Aorta (tissue), 5 donors: Measurements from ENCODE around the gene PPP1R27. TPM values are rescaled to one million over a fixed set of nuclear protein-coding genes. Genes with fewer than 3 reads are reported as not detected.

Experiments used
- ATAC-seq: fragments of 200-7000 bp; cut with Tn5 transposase; one replicate; pipeline ENCODE4 v1.9.1; 2022; ENCODE audit warnings: moderate library complexity; ENCODE audit not compliant: low FRiP score
- DNase-seq, 2 donors: peaks; one replicate each; pipeline ENCODE4 v3.0.0-alpha.2; 2020
- H3K27ac ChIP-seq, 2 donors: one replicate each; pipeline ENCODE4 v1.5.1; 2013; ENCODE audit warnings: low read length in 2 of 2, mild to moderate bottlenecking in 2 of 2, moderate library complexity in 2 of 2, control low read depth in 1 of 2, inconsistent platforms in 1 of 2, low read depth in 1 of 2
- H3K27me3 ChIP-seq, 2 donors: one replicate each; pipeline ENCODE4 v1.6.1; 2013; ENCODE audit warnings: control low read depth in 1 of 2, low read length in 1 of 2, mild to moderate bottlenecking in 1 of 2, moderate library complexity in 1 of 2; ENCODE audit not compliant: insufficient read depth in 2 of 2, control insufficient read depth in 1 of 2
- H3K36me3 ChIP-seq, 2 donors: one replicate each; pipeline ENCODE4 v1.6.1; 2013; ENCODE audit warnings: control low read depth in 1 of 2, low read length in 1 of 2, mild to moderate bottlenecking in 1 of 2; ENCODE audit not compliant: insufficient read depth in 2 of 2, control insufficient read depth in 1 of 2
- H3K4me1 ChIP-seq, 2 donors: one replicate each; pipeline ENCODE4 v1.6.1; 2013; ENCODE audit warnings: low read length in 2 of 2, control low read depth in 1 of 2, mild to moderate bottlenecking in 1 of 2, moderate library complexity in 1 of 2; ENCODE audit not compliant: insufficient read depth in 2 of 2, control insufficient read depth in 1 of 2
- H3K4me3 ChIP-seq, 2 donors: one replicate each; pipeline ENCODE4 v1.5.1; 2013; ENCODE audit warnings: low read length in 2 of 2, control low read depth in 1 of 2, mild to moderate bottlenecking in 1 of 2
- H3K9me3 ChIP-seq: one replicate; pipeline ENCODE4 v1.6.1; 2013; ENCODE audit warnings: mild to moderate bottlenecking, low read length; ENCODE audit not compliant: control insufficient read depth
- WGBS, 2 donors: extraction: QIAGEN DNeasy Blood & Tissue Kit; methylation state at CpG; one replicate each; pipeline ENCODE4 v1.1.7; 2013; 5-methylcytosine and 5-hydroxymethylcytosine counted together
- intact Hi-C, 2 donors: fragments of 100-400 bp; cut with DNase I; formaldehyde crosslinking; loops; one replicate each; pipeline versions ENCODE4 v1.14.2 to v1.15.0; 2022
- polyA plus RNA-seq, 2 donors: library from polyadenylated mRNA; stranded (reverse); fragments of 200-250 nt; gene quantifications; one replicate each; pipeline ENCODE4 v1.2.3, GENCODE V29; 2013
- total RNA-seq, 2 donors: library from RNA; stranded (reverse); fragmentation: NEBNext Ultra II Directional; extraction: Animal tissue kit (Norgen Biotek cat#: 25700); gene quantifications; one replicate each; pipeline ENCODE4 v1.2.1, GENCODE V29; 2021
- donor health status: healthy with polysubstance abuse.
- donor health status: Bipolar disorder and iron deficiency.
- donor health status: DM: no; HTN: no; CAD: no.
- donor health status: DM: no; HTN: no; CAD: no.
- donor health status: DM: yes; HTN: yes; CAD: no.

PPP1R27 gene
- total and polyA plus RNA-seq, 4 donors, result 0.41 TPM; not detected in 3

- no peaks in the 10 kb centered on the region for H3K9me3 ChIP-seq
- no peaks in the 10 kb centered on the region for H3K36me3 ChIP-seq
- no peak overlapping the region for H3K27ac ChIP-seq
- no peaks in the 10 kb centered on the region for H3K4me1 ChIP-seq
- H3K27me3 ChIP-seq, result no peaks in the 10 kb centered on the region
- DNase-seq, result no peak
- no peak overlapping the region for H3K4me3 ChIP-seq
- WGBS, 2 donors, result 89 to 90% methylated on average over 7 to 8 of the region's 8 CpGs
- intact Hi-C loops, result no loop called here
- ATAC-seq, result no peak
These were observed 41.9 kb downstream of the PPP1R27 start for GRCh38 chr17:81792675-81793615.

Other genes with a start within 250 kb of the PPP1R27 start
- gene NPLOC4, start 197.9 kb downstream of the PPP1R27 start, total RNA-seq, result 10 to 100 TPM; 74.4 to 94.3 TPM
- gene NPLOC4, start 197.9 kb downstream of the PPP1R27 start, polyA plus RNA-seq, result 10 to 100 TPM; 26.7 to 66.8 TPM
- gene TSPAN10, start 197.9 kb downstream of the PPP1R27 start, total RNA-seq, result under 1 TPM; 0.29 to 0.66 TPM
- gene TSPAN10, start 197.9 kb downstream of the PPP1R27 start, polyA plus RNA-seq, result under 1 TPM; 0.25 to 0.28 TPM
- under 1 TPM in 1 of 2 donors, not detected in 1; 0.58 TPM for gene PDE6G, start 178.5 kb downstream of the PPP1R27 start, total RNA-seq
- gene PDE6G, start 178.5 kb downstream of the PPP1R27 start, polyA plus RNA-seq, result under 1 TPM in 1 of 2 donors, not detected in 1; 0.43 TPM
- gene OXLD1, start 168.4 kb downstream of the PPP1R27 start, total RNA-seq, result 10 to 100 TPM; 14.0 to 20.0 TPM
- 10 to 100 TPM; 24.8 to 59.3 TPM for gene OXLD1, start 168.4 kb downstream of the PPP1R27 start, polyA plus RNA-seq
- gene CCDC137, start 168.3 kb downstream of the PPP1R27 start, total RNA-seq, result 10 to 100 TPM; 13.0 to 13.4 TPM
- gene CCDC137, start 168.3 kb downstream of the PPP1R27 start, polyA plus RNA-seq, result 10 to 100 TPM in 1 of 2 donors, 1 to 10 TPM in 1; 7.9 to 13.7 TPM
- 10 to 100 TPM; 20.5 to 29.7 TPM for gene ARL16, start 151.3 kb downstream of the PPP1R27 start, total RNA-seq
- 10 to 100 TPM; 38.4 to 87.4 TPM for gene ARL16, start 151.3 kb downstream of the PPP1R27 start, polyA plus RNA-seq
- gene HGS, start 151.0 kb downstream of the PPP1R27 start, total RNA-seq, result 10 to 100 TPM; 88.1 to 88.7 TPM
- gene HGS, start 151.0 kb downstream of the PPP1R27 start, polyA plus RNA-seq, result 100 to 1,000 TPM in 1 of 2 donors, 10 to 100 TPM in 1; 49.1 to 277 TPM
- 10 to 100 TPM; 21.1 to 27.1 TPM for gene MRPL12, start 131.7 kb downstream of the PPP1R27 start, total RNA-seq
- gene MRPL12, start 131.7 kb downstream of the PPP1R27 start, polyA plus RNA-seq, result 10 to 100 TPM; 40.1 to 57.7 TPM
- gene SLC25A10, start 122.8 kb downstream of the PPP1R27 start, total RNA-seq, result 1 to 10 TPM; 2.1 to 3.0 TPM
- gene SLC25A10, start 122.8 kb downstream of the PPP1R27 start, polyA plus RNA-seq, result 1 to 10 TPM; 2.9 to 6.4 TPM
- gene GCGR, start 30.9 kb downstream of the PPP1R27 start, total RNA-seq, result under 1 TPM; 0.39 to 0.63 TPM
- gene GCGR, start 30.9 kb downstream of the PPP1R27 start, polyA plus RNA-seq, result not detected
- gene MCRIP1, start 1.8 kb downstream of the PPP1R27 start, total RNA-seq, result 100 to 1,000 TPM in 1 of 2 donors, 10 to 100 TPM in 1; 93.5 to 105 TPM
- 100 to 1,000 TPM; 158 to 310 TPM for gene MCRIP1, start 1.8 kb downstream of the PPP1R27 start, polyA plus RNA-seq
- gene P4HB, start 25.5 kb upstream of the PPP1R27 start, total RNA-seq, result 100 to 1,000 TPM; 407 to 436 TPM
- gene P4HB, start 25.5 kb upstream of the PPP1R27 start, polyA plus RNA-seq, result 100 to 1,000 TPM; 275 to 537 TPM
- 100 to 1,000 TPM; 303 to 422 TPM for gene ARHGDIA, start 36.3 kb upstream of the PPP1R27 start, total RNA-seq
- 100 to 1,000 TPM; 163 to 310 TPM for gene ARHGDIA, start 36.3 kb upstream of the PPP1R27 start, polyA plus RNA-seq
- 10 to 100 TPM; 38.6 to 43.3 TPM for gene ALYREF, start 56.5 kb upstream of the PPP1R27 start, total RNA-seq
- 10 to 100 TPM; 29.7 to 36.1 TPM for gene ALYREF, start 56.5 kb upstream of the PPP1R27 start, polyA plus RNA-seq
- 10 to 100 TPM; 65.6 to 80.1 TPM for gene ANAPC11, start 56.7 kb upstream of the PPP1R27 start, total RNA-seq
- 100 to 1,000 TPM; 190 to 195 TPM for gene ANAPC11, start 56.7 kb upstream of the PPP1R27 start, polyA plus RNA-seq
- gene NPB, start 67.2 kb upstream of the PPP1R27 start, total RNA-seq, result 1 to 10 TPM in 1 of 2 donors, under 1 TPM in 1; 0.58 to 1.0 TPM
- gene NPB, start 67.2 kb upstream of the PPP1R27 start, polyA plus RNA-seq, result 1 to 10 TPM in 1 of 2 donors, not detected in 1; 2.4 TPM
- 10 to 100 TPM; 14.6 to 20.8 TPM for gene PCYT2, start 76.3 kb upstream of the PPP1R27 start, total RNA-seq
- 10 to 100 TPM; 30.1 to 33.2 TPM for gene PCYT2, start 76.3 kb upstream of the PPP1R27 start, polyA plus RNA-seq
- gene SIRT7, start 83.1 kb upstream of the PPP1R27 start, total RNA-seq, result 10 to 100 TPM; 18.6 to 21.6 TPM
- 10 to 100 TPM in 1 of 2 donors, 1 to 10 TPM in 1; 8.5 to 43.1 TPM for gene SIRT7, start 83.1 kb upstream of the PPP1R27 start, polyA plus RNA-seq
- gene MAFG, start 92.7 kb upstream of the PPP1R27 start, total RNA-seq, result 10 to 100 TPM; 29.4 to 38.6 TPM
- 10 to 100 TPM in 1 of 2 donors, 1 to 10 TPM in 1; 9.9 to 16.0 TPM for gene MAFG, start 92.7 kb upstream of the PPP1R27 start, polyA plus RNA-seq
- 10 to 100 TPM in 1 of 2 donors, 1 to 10 TPM in 1; 9.4 to 23.4 TPM for gene PYCR1, start 102.2 kb upstream of the PPP1R27 start, total RNA-seq
- 1 to 10 TPM; 4.3 to 6.4 TPM for gene PYCR1, start 102.2 kb upstream of the PPP1R27 start, polyA plus RNA-seq
- not detected for gene MYADML2, start 112.2 kb upstream of the PPP1R27 start, total RNA-seq
- not detected for gene MYADML2, start 112.2 kb upstream of the PPP1R27 start, polyA plus RNA-seq
- under 1 TPM in 1 of 2 donors, not detected in 1; 0.60 TPM for gene NOTUM, start 126.1 kb upstream of the PPP1R27 start, total RNA-seq
- gene NOTUM, start 126.1 kb upstream of the PPP1R27 start, polyA plus RNA-seq, result 1 to 10 TPM in 1 of 2 donors, not detected in 1; 1.0 TPM
- 10 to 100 TPM; 30.3 to 30.5 TPM for gene ASPSCR1, start 142.6 kb upstream of the PPP1R27 start, total RNA-seq
- 100 to 1,000 TPM in 1 of 2 donors, 10 to 100 TPM in 1; 15.0 to 108 TPM for gene ASPSCR1, start 142.6 kb upstream of the PPP1R27 start, polyA plus RNA-seq
- 10 to 100 TPM; 31.0 to 33.2 TPM for gene CENPX, start 187.8 kb upstream of the PPP1R27 start, total RNA-seq
- 100 to 1,000 TPM; 109 TPM for gene CENPX, start 187.8 kb upstream of the PPP1R27 start, polyA plus RNA-seq
- gene LRRC45, start 188.3 kb upstream of the PPP1R27 start, total RNA-seq, result 1 to 10 TPM; 4.3 to 10.0 TPM
- gene LRRC45, start 188.3 kb upstream of the PPP1R27 start, polyA plus RNA-seq, result 10 to 100 TPM in 1 of 2 donors, 1 to 10 TPM in 1; 3.1 to 20.1 TPM
- under 1 TPM in 1 of 2 donors, not detected in 1; 0.57 TPM for gene RAC3, start 196.6 kb upstream of the PPP1R27 start, total RNA-seq
- 1 to 10 TPM in 1 of 2 donors, under 1 TPM in 1; 0.63 to 2.8 TPM for gene RAC3, start 196.6 kb upstream of the PPP1R27 start, polyA plus RNA-seq
- 10 to 100 TPM; 34.9 to 62.2 TPM for gene DCXR, start 202.6 kb upstream of the PPP1R27 start, total RNA-seq
- gene DCXR, start 202.6 kb upstream of the PPP1R27 start, polyA plus RNA-seq, result 10 to 100 TPM; 80.1 to 81.0 TPM
- 10 to 100 TPM; 28.2 to 34.0 TPM for gene RFNG, start 216.8 kb upstream of the PPP1R27 start, total RNA-seq
- gene RFNG, start 216.8 kb upstream of the PPP1R27 start, polyA plus RNA-seq, result 10 to 100 TPM; 28.3 to 73.0 TPM
- gene GPS1, start 216.8 kb upstream of the PPP1R27 start, total RNA-seq, result 10 to 100 TPM; 46.9 to 60.7 TPM
- gene GPS1, start 216.8 kb upstream of the PPP1R27 start, polyA plus RNA-seq, result 100 to 1,000 TPM in 1 of 2 donors, 10 to 100 TPM in 1; 47.6 to 171 TPM
- 10 to 100 TPM; 47.0 to 61.1 TPM for gene DUS1L, start 230.8 kb upstream of the PPP1R27 start, total RNA-seq
- 100 to 1,000 TPM in 1 of 2 donors, 10 to 100 TPM in 1; 43.7 to 143 TPM for gene DUS1L, start 230.8 kb upstream of the PPP1R27 start, polyA plus RNA-seq